NOMO-1 treated with dmso at 0.1 percent for 144 hours (cell line): ENCODE results near the gene DNAJB8.

Experiments
- DNase-seq: peaks from one replicate; lab custom pipeline; 2025; ENCODE audit not compliant: unreplicated experiment; lab: John Stamatoyannopoulos, UW

The DNAJB8 gene

DNA sequence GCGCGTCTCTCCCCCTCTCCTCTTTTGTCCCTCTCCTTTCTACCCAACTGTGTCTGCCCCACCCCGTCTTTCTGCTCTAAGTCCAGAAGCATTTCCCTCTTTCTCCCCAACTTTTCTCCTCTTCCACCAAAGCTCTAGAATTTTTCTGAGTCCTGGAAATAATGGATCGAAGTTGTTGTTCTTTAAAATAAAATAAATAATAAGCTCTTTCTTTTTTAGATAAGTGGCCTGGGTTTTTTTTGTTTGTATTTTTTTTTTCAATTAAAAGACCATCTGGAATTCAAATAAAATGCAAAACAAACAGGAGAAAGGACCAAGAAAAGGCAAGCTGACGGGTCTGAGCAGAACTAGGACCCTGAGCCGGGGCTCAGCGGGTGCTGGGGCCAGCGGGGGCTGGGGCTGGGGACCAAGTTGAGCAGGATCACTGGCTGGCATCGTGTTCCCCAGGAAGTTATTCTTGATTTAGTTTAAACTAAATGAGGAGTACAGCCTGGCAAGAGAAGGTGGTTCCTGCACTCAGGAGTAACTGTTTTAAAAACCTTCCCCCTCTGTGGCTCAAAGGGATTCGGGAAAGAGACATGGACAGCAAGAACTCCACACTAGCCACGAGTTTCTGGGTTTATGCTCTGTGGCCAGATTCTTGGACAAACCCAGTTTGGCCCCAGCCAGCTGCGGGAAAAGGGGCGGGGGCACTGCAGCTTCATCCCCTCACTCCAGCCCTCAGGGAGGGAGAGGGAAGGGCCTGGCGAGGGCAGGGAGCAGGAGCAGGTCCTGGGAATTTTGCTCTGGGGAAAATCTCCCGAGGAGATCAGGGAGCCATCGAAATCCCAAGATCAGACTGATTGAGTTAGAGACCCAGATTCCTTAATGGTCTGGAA is 18.0 kb upstream of the DNAJB8 start:
- DNase-seq, result no peak

GRCh38 chr3:128483657-128484403 is 17.1 kb upstream of the DNAJB8 start:
- no peak for DNase-seq

DNA sequence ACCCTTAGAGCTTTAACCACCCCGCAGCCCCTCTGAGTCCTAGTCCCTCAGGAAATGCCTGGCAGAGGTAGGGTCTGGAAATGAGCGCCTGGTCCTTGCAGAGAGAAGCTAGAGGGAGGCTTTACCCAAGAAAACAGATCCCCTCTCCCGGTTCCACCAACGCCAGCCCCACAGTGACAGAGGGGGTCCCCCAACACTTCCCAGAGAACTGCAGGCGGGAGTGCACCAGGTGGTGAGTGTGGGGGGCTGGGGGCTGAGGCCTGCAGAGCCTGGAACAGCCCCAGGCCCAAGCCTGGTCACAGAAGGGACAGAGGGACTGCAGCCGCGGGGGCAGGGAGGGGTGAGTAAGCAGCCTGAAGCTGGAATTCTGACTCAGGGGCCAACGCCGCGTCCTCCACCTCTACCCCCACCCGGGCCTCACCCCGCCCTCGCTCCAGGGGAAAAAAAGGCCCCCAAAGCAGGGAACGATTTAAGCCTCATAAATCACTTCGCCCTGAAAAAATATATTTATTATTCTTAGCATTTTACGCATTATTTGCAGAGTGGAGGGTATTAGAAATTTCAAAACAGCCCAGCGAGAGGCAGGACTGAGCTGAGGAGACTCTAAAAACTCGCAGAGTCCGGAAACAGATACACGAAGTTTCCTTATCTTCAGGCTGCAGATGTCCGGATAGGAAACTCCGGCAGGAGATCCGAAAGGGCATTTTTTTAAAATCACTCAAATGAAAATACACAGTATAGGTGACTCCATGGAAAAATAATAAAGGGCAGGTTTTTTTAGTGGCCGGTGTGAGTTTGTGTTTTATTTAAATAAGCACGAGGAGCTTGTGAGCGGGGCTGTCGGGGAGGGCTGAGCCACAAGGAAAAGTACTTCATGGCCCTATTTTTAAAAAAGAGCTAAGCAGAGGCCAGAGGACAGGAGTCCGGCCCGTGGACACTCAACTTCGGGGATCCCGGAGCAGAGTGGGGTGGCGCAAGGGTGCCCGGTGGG is 16.3 kb upstream of the DNAJB8 start:
- DNase-seq, result no peak

- DNase-seq, result no peak
Observed at GRCh38 chr3:128482175-128482574, 15.5 kb upstream of the DNAJB8 start.

DNA sequence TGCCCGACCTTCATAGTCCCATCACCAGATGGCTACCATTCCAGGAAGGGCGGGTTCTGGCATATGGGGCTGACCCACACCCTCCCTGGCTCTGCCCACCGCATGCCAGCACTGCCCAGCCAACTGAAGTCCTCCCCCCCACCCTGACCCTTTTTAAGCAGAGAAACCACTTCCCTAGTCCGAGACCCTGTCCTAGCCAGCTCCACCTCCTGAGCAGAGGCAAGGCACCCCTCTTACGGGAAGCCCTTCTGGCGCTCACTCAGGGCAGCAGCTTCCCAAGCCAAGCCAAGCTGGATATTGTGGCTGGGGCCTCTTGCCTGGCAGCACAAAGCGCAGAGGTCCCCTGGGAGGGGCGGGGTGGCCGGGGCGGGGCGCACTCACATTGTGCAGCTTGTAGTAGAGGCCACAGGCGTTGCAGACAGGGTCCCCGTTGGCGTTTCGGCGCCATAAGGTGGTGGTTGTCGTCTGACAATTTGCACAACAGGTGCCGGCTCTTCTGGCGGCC is 14.8 kb upstream of the DNAJB8 start:
- DNase-seq, result no peak

DNA sequence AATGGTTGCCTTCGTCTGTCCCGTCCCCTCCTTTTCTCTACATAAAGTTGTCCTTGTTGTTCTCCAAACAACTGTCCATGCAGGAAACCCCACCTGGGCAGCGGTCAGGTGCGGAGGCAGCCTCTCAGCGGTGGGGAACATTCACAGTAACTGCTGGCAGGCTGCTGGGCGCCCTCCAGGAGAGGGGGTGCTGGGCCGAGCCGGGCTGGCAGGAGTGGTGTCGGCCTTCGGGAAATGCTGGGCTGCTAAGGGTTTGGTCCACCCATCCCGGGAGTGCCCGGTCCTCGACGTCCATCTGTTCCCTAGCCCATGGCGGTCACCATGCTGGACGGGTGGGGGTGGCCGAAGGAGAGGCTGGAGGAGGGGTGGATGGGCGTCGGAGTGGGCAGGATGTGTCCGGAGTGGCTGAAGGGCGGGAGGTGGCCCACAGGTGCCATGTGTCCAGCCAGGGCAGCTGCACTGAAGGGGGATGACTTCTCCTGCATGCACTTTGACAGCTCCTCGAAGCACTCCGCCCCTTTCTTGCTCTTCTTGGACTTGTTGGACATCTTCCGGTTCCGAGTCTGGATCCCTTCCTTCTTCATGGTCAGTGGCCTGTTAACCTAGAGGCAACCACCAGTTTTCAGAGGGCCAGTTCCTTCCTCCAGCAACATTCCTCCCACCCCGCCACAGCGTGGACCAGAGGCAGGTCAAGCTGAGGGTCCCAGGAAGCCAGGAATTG is 14.2 kb upstream of the DNAJB8 start:
- DNase-seq, result no peak

- DNase-seq, result no peak
Observed at GRCh38 chr3:128480278-128480677, 13.6 kb upstream of the DNAJB8 start.

DNA sequence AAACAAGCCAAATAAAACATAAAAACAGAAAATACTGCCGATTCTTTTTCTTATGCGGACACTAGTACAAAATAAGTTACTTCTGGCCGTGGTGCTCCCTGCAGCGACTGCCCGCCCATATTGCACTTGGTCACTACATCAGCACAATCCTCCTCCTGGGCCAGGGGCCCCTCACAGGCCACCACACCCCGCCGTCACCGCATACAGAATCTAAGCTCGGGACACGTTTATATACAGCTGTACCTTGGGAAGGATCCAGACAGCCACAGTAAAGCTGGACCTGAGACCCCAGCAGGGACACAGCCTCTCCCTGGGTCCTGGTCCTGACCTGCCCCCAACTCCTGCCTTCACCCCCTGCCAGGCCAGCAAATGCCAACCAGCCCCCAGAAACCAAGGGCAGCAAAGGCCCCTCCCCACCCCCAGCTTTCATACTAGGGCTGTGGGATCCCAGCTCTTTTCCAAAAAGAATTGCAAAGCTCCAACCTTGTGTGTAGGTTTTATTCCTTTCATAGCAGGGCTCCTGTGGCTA is 12.9 kb upstream of the DNAJB8 start:
- DNase-seq, result no peak

DNA sequence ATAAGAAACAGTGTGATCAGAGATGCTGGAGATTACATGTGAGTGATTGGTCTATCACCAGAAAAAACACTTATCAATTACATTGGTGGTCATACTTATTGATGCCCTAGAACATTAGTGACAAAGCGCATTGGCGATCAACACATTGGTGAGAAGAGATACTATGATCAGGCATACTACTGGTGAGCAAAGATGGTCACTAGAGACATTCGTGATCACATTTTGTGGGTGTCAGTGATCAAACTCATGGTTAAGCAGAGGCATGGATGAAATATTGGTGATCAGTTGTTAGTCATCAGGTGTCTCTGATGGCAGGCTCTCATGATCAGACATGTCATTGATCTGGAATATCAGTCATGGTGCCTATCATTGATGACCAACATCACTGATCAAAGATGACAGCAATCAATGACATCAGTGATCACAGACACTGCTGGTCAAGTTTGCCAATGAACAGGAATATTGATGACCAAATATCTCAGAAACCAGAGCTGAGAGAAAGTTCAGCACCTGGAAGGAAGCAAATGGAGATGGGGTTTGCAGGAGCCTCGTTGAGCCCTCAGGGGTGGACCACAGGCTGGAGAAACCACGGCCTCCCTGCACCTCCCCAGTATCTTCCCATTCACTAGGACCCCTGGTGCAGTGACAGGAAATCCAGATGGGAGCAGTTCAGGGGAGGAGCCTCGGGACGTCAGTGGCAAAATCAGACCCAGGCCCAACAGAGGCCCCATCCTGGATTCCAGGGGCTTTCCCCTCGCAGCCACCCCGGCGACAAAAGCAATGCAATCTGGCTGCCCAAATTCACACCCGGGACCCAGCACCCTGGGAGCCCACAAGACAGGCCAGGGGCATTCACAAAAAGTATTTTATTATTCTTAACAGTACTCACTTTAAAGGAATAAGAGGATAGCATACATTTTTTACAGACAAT is 12.2 kb upstream of the DNAJB8 start:
- no peak for DNase-seq

DNA sequence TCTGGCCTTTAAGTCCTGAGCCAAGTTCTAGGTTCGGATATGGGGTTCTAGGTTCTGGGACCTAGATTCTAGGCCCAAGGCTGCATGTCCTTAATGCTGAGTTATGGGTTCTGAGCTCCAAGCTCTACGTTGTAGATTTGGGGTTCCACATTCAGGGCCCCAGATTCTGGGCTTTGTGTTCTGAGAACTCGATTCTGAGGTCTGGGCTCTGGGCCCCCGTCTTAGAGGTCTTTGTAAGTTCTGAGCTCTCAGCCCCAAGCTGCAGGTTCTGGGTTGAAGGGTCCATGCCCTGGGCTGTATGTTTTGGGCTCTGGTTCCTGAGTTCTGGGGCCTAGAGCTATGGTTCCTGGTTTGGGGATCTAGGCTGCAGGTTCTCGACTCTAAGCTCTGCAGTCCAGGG is 10.0 kb upstream of the DNAJB8 start:
- DNase-seq, result no peak

DNA sequence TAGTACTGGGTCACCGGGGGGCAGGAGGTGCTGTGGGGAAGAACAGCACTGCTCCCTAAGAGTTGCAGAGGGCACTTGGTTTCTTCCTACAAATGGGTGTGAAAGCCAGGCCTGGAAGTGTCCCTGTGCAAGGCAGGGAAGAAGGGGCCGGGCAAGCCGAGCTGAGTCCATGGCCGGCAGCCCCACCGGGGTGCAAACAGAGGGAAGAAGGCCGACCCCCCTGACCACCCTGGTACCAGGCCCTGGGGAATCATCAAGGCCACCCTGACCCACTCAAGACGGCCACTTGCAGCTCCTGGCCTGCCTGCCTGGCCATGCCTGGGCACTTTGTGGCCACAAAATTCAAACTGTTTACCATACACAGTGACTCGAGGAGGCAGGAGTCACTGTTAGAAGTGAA is 8.7 kb upstream of the DNAJB8 start:
- DNase-seq, result no peak

DNA sequence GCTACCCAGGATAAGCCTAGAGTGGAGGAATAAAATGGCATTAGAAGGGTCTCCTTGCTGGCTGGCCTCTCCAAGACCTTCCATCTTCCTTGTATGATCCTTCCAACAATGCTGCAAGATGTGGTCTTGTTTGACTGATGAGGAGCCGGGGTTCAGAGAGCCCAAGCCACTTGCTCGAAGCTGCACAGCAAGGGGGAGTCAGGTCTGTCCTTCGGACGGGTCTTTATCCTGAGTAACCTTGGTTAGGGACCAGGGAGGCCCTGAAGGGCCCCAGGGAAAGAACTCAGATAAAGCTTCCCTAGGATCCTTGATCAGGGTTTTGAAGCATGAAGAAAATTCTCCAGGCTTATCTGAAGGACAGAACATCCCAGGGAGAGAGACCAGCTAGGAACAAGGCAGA is 7.0 kb upstream of the DNAJB8 start:
- no peak for DNase-seq

DNA sequence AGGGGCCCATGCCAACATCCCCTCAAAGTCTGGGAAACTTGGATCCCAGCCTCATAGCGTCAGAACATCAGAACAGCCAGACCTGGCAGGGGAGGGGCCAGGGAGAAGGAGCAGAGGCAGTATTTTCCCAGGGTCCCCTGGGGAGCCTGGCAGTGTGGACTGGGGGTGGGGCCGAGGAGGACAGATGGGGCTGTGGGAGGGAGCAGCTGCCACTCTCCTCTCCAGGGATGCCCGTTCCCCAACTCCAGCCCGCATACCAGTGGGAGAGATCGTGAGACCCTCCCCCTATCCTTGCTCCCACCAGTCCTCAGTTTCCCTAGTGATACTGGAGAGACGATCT is 6.5 kb upstream of the DNAJB8 start:
- DNase-seq, result no peak

GRCh38 chr3:128472449-128473179 is 5.9 kb upstream of the DNAJB8 start:
- no peak for DNase-seq

DNA sequence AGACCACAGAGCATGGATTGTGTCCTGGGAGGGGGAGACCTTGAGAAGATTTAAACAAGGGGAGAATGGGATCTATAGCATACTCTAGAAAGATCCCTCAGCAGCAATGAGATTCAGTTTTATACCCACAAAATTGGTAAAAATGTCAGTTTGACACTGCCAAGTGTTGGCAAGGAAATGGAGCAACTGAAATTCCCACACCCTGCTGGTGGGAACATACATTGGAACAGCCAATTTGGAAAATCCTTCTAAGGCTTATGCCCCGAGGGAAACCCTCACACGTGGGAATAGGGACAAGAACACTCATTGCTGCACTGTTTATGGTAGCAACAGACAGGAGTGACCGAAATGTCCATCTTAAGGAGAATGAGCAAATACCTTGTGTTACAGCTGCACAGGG is 5.0 kb upstream of the DNAJB8 start:
- no peak for DNase-seq

DNA sequence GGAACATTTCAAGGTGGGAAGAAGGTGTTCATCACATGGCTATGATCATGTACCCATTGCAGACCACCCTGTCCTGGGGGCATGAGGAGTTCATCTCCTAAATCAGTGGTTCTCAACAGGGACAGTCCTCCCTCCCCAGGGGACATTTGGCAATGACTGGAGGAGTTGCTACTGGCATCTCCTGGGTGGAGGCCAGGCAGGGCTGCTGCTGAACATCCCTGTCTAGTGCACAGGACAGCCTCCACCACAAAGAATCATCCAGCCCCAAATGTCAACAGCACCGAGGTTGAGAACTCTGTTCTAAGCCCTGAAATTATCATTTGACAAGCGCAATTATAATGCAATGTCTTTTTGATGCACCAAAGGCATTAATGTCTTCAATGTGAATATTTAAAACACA is 4.4 kb upstream of the DNAJB8 start:
- no peak for DNase-seq

DNA sequence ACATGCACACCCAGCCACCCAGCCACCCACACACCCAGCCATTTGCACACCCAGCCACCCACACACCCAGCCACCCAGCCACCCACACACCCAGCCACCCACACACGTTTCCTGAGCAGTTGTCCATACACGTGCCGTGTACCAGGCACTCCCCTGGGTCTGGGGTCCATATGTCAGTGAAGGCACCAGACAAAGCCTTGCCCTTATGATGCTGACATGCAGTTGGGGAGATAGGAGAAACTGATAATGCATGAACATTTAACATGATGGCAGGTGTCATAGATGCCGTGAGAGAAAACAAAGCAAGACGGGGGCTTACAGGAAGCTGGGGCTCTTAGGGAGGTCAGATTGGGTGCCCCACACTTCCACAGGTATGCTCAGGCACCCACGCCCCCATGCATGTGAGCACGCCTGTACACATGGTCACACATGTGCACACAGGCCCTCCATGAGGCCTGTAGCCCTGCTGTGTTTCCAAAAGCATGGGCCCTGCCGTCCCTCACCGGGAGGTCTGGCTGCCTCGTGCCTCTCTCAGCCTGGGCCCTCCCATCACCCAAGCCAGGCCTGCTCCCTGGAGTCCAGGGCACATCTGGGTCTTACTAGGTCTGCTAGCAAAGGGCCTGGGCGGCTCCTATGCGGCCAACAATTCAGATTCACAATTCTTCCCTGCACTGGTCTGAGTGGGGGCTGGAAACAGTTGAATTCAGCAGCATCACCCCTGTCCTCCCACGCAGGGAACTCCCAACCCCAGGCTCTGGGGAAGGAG is 3.6 kb upstream of the DNAJB8 start:
- no peak for DNase-seq

DNA sequence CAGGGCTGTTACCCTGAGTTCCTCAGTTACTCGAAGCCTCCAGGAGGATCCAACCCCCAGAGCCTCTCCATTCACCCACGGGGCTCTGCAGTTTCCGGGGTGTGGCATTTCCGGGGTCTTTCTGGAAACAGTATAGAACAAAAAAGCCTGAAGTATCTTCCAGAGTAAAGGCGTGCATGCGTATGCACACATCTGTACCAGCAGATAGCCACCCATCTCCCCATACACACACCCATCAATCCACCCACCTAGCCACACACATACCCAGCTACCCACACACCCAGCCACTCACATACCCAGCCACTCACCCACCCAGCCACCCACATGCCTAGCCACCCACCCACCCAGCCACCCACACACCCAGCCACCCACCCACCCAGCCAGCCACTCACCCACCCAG is 2.9 kb upstream of the DNAJB8 start:
- DNase-seq, result no peak
